ENCODE results near the gene IGFN1.

Gene IGFN1

GRCh38 chr1:201163707-201164106 is 26.9 kb upstream of the IGFN1 start:
- TF ChIP-seq CTCF (IDR thresholded peaks at IDR 0.05; ENCODE audit: extremely low read depth, insufficient read depth, missing control alignments): no peak
- in situ Hi-C loops (cut with MboI; ENCODE audit: low pct_unique_long_range_greater_than_20kb, low sequenced_read_pairs, unreplicated experiment): no loop called here
- no peak for DNase-seq (ENCODE audit: low spot score)

- DNase-seq (ENCODE audit: low spot score): no peak
- in situ Hi-C loops (cut with MboI; ENCODE audit: low pct_unique_long_range_greater_than_20kb, low sequenced_read_pairs, unreplicated experiment): no loop called here
- no peak for TF ChIP-seq CTCF (IDR thresholded peaks at IDR 0.05; ENCODE audit: extremely low read depth, insufficient read depth, missing control alignments)
These were observed 26.0 kb upstream of the IGFN1 start for GRCh38 chr1:201164645-201165044.

GRCh38 chr1:201167041-201167991 is 23.3 kb upstream of the IGFN1 start:
- TF ChIP-seq CTCF (IDR thresholded peaks at IDR 0.05; ENCODE audit: extremely low read depth, insufficient read depth, missing control alignments): no peak
- in situ Hi-C loops (cut with MboI; ENCODE audit: low pct_unique_long_range_greater_than_20kb, low sequenced_read_pairs, unreplicated experiment): no loop called here
- no peak for DNase-seq (ENCODE audit: low spot score)

- in situ Hi-C loops (cut with MboI; ENCODE audit: low pct_unique_long_range_greater_than_20kb, low sequenced_read_pairs, unreplicated experiment): no loop called here
- TF ChIP-seq CTCF (IDR thresholded peaks at IDR 0.05; ENCODE audit: extremely low read depth, insufficient read depth, missing control alignments): no peak
- DNase-seq (ENCODE audit: low spot score): no peak
These were observed 21.4 kb upstream of the IGFN1 start for GRCh38 chr1:201169203-201169602.

- no peak for DNase-seq (ENCODE audit: low spot score)
- in situ Hi-C loops (cut with MboI; ENCODE audit: low pct_unique_long_range_greater_than_20kb, low sequenced_read_pairs, unreplicated experiment): no loop called here
- no peak for TF ChIP-seq CTCF (IDR thresholded peaks at IDR 0.05; ENCODE audit: extremely low read depth, insufficient read depth, missing control alignments)
These were observed 20.6 kb upstream of the IGFN1 start for GRCh38 chr1:201169971-201170532.

- TF ChIP-seq CTCF (IDR thresholded peaks at IDR 0.05; ENCODE audit: extremely low read depth, insufficient read depth, missing control alignments): no peak
- DNase-seq (ENCODE audit: low spot score): peak; percentile 93
- in situ Hi-C loops (cut with MboI; ENCODE audit: low pct_unique_long_range_greater_than_20kb, low sequenced_read_pairs, unreplicated experiment): no loop called here
These were observed 20.0 kb upstream of the IGFN1 start for GRCh38 chr1:201170533-201171062.
